ENCODE measurements around the gene DSG3.

- no peak for TF ChIP-seq PATZ1 (CRISPR knock-in tag; IDR thresholded peaks at IDR 0.05; ENCODE audit: borderline replicate concordance)
- no peak for TF ChIP-seq CREB5 (CRISPR knock-in tag; IDR thresholded peaks at IDR 0.05; ENCODE audit: low read depth)
- TF ChIP-seq TCF4 (CRISPR knock-in tag; IDR thresholded peaks at IDR 0.05; ENCODE audit: borderline replicate concordance), result no peak
- TF ChIP-seq ZFP3 (CRISPR knock-in tag; IDR thresholded peaks at IDR 0.05), result no peak
- no peak for TF ChIP-seq ZNF8 (CRISPR knock-in tag; IDR thresholded peaks at IDR 0.05)
- no peak for TF ChIP-seq ZNF565 (CRISPR knock-in tag; conservative IDR thresholded peaks at IDR 0.05; ENCODE audit: low read depth)
- no peak for TF ChIP-seq OSR1 (CRISPR knock-in tag; IDR thresholded peaks at IDR 0.05)
Observed at GRCh38 chr18:31450409-31450808, 2.9 kb downstream of the DSG3 start.

Data from SK-N-SH treated with all-trans-retinoic acid at 6 μM for 48 hours (cell line).